GM23338 (cell line): Measurements from ENCODE around the gene YAP1. TPM values are rescaled to one million over a fixed set of nuclear protein-coding genes. Genes with fewer than 3 reads are reported as not detected.

Experiments used
- ATAC-seq: fragments of 200-7000 bp; cut with Tn5 transposase; 3 replicates; pipeline ENCODE4 v1.9.1; 2020
- DNase-seq: peaks from one replicate; pipeline ENCODE4 v3.0.0-alpha.2; 2015; ENCODE audit warnings: low spot score
- H2AFZ ChIP-seq: fragments of 200-600 bp; sonication (generic); 2 replicates; pipeline ENCODE4 v1.8.0; 2016; ENCODE audit warnings: antibody characterized with exemption, mild to moderate bottlenecking, moderate library complexity
- H3F3A ChIP-seq: fragments of 200-600 bp; sonication (generic); replicated peaks from 2 replicates; pipeline ENCODE4 v1.8.0; 2017; ENCODE audit warnings: antibody characterized with exemption, mixed run types, low read depth
- H3K27ac ChIP-seq: fragments of 200-600 bp; sonication (generic); 2 replicates; pipeline ENCODE4 v1.6.1; 2016; ENCODE audit warnings: low read depth
- H3K27me3 ChIP-seq: fragments of 200-600 bp; sonication (generic); 2 replicates; pipeline ENCODE4 v1.8.0; 2016; ENCODE audit warnings: mild to moderate bottlenecking, mixed run types, moderate library complexity; ENCODE audit not compliant: insufficient read depth
- H3K36me3 ChIP-seq: fragments of 200-600 bp; sonication (generic); 2 replicates; pipeline ENCODE4 v1.8.0; 2016; ENCODE audit warnings: mild to moderate bottlenecking; ENCODE audit not compliant: insufficient read depth
- H3K4me1 ChIP-seq: fragments of 200-600 bp; sonication (generic); 2 replicates; pipeline ENCODE4 v1.8.0; 2016; ENCODE audit warnings: mild to moderate bottlenecking, moderate library complexity; ENCODE audit not compliant: insufficient read depth
- H3K4me2 ChIP-seq: fragments of 200-600 bp; sonication (generic); 2 replicates; pipeline ENCODE4 v1.7.1; 2017; ENCODE audit warnings: mixed run types
- H3K4me3 ChIP-seq: fragments of 200-600 bp; sonication (generic); 2 replicates; pipeline ENCODE4 v1.6.1; 2016; ENCODE audit warnings: mixed run types
- H3K79me2 ChIP-seq: fragments of 200-600 bp; sonication (generic); replicated peaks from 2 replicates; pipeline ENCODE4 v1.8.0; 2017; ENCODE audit warnings: mild to moderate bottlenecking; ENCODE audit not compliant: insufficient read depth
- H3K9me2 ChIP-seq: fragments of 200-600 bp; sonication (generic); 2 replicates; pipeline ENCODE4 v1.8.0; 2017; ENCODE audit not compliant: insufficient read depth
- H4K20me1 ChIP-seq: fragments of 200-600 bp; sonication (generic); replicated peaks from 2 replicates; pipeline ENCODE4 v1.8.0; 2017; ENCODE audit warnings: mild to moderate bottlenecking; ENCODE audit not compliant: insufficient read depth
- H3K27ac Mint-ChIP-seq: 2 replicates; pipeline ENCODE4 v1.8.0; 2020; ENCODE audit warnings: inconsistent platforms, mild to moderate bottlenecking, moderate library complexity, mixed read lengths
- H3K27me3 Mint-ChIP-seq: 3 replicates; pipeline ENCODE4 v1.8.0; 2022; ENCODE audit warnings: low read depth, mild to moderate bottlenecking, moderate library complexity, mixed read lengths, inconsistent platforms; ENCODE audit not compliant: insufficient read depth, poor library complexity
- H3K36me3 Mint-ChIP-seq: 3 replicates; pipeline ENCODE4 v1.8.0; 2021; ENCODE audit warnings: low read depth, mild to moderate bottlenecking, inconsistent platforms, moderate library complexity, mixed read lengths
- H3K4me1 Mint-ChIP-seq: 3 replicates; pipeline ENCODE4 v1.8.0; 2020; ENCODE audit warnings: mild to moderate bottlenecking, inconsistent platforms, mixed read lengths
- H3K4me3 Mint-ChIP-seq: 3 replicates; pipeline ENCODE4 v1.8.0; 2021; ENCODE audit warnings: moderate library complexity, mild to moderate bottlenecking, inconsistent platforms, mixed read lengths
- H3K9me3 Mint-ChIP-seq: 3 replicates; pipeline ENCODE4 v1.8.0; 2020; ENCODE audit warnings: moderate library complexity, mild to moderate bottlenecking, inconsistent platforms, mixed read lengths
- CTCF ChIP-seq, 2 experiments: fragments of 200-600 bp in 1 of 2; sonication (generic) in 1 of 2; conservative IDR thresholded peaks; 2 replicates each; pipeline versions ENCODE4 v1.5.1 to v1.6.1; 2016 to 2017; ENCODE audit warnings: antibody characterized with exemption in 2 of 2, low read depth in 2 of 2, mild to moderate bottlenecking in 2 of 2, moderate library complexity in 1 of 2
- EZH2phosphoT487 ChIP-seq: fragments of 200-600 bp; sonication (generic); IDR thresholded peaks from one replicate; pipeline ENCODE4 v1.8.1; 2018; ENCODE audit warnings: antibody characterized with exemption; ENCODE audit not compliant: unreplicated experiment
- JUNB ChIP-seq: IDR thresholded peaks from one replicate; pipeline ENCODE4 v1.6.1; 2016; ENCODE audit warnings: antibody characterized with exemption; ENCODE audit not compliant: unreplicated experiment
- REST ChIP-seq: IDR thresholded peaks from one replicate; pipeline ENCODE4 v1.6.1; 2018; ENCODE audit warnings: antibody characterized with exemption; ENCODE audit not compliant: unreplicated experiment
- ZNF331 ChIP-seq: fragments of 250-450 bp; sonication (Bioruptor Pico); IDR thresholded peaks from 2 replicates; pipeline ENCODE4 v1.5.0; 2020; ENCODE audit warnings: low read depth, mild to moderate bottlenecking, moderate library complexity
- polyA plus RNA-seq: library from polyadenylated mRNA; unstranded; fragments of >200 nt; fragmentation: Nextera tagmentation; extraction: Ambion mirVana; gene quantifications from 2 replicates; pipeline ENCODE4 v1.2.1, GENCODE V29; 2016
- total RNA-seq: library from RNA; depleted of rRNA; stranded (reverse); fragments of >200 nt; shearing (Covaris generic); gene quantifications from 2 replicates; pipeline ENCODE4 v1.2.3, GENCODE V29; 2014

YAP1 gene
- total and polyA plus RNA-seq, 2 experiments from 2014 or later: 17.2 to 155 TPM

GRCh38 chr11:102144357-102145355 is 34.4 kb downstream of the YAP1 start:
- peaks cover 100% of the 10 kb centered on the region for H3K79me2 ChIP-seq

GRCh38 chr11:102147015-102147414 is 36.8 kb downstream of the YAP1 start:
- peaks cover 100% of the 10 kb centered on the region for H3K79me2 ChIP-seq
- Mint-ChIP-seq H3K4me1 (peaks cover 18% of the 10 kb centered on the region), H3K4me3 (no peak overlapping the region), H3K27ac (no peak overlapping the region), H3K27me3 (no peaks in the 10 kb centered on the region), H3K36me3 (0 out of 3 replicates have a peak, but pooled peaks cover 3% of the 10 kb centered on the region), H3K9me3 (no peaks in the 10 kb centered on the region)
- no peak overlapping the region for H3K27ac ChIP-seq
- no peak overlapping the region for H3K4me2 ChIP-seq
- no peak overlapping the region for H3K4me3 ChIP-seq
- H3K4me1 ChIP-seq: peaks cover 7% of the 10 kb centered on the region
- H4K20me1 ChIP-seq: 0 out of 2 replicates have a peak, but pooled peaks cover 4% of the 10 kb centered on the region
- DNase-seq (no peak), ATAC-seq (no peak)
- H3F3A ChIP-seq: no peaks in the 10 kb centered on the region
- H3K27me3 ChIP-seq: no peaks in the 10 kb centered on the region
- H3K9me2 ChIP-seq: no peaks in the 10 kb centered on the region
- no peak overlapping the region for H2AFZ ChIP-seq
- H3K36me3 ChIP-seq: no peaks in the 10 kb centered on the region
- TF ChIP-seq CTCF (conservative IDR thresholded peaks at IDR 0.05; ENCODE audit: low read depth in 2 of 2) (no peak), JUNB (no peak), EZH2phosphoT487 (no peak)

More at GRCh38 chr11:102144357-102145355, 34.4 kb downstream of the YAP1 start:
- 0 out of 2 replicates have a peak, but pooled peaks cover 4% of the 10 kb centered on the region for H4K20me1 ChIP-seq
- H3F3A ChIP-seq: no peaks in the 10 kb centered on the region
- Mint-ChIP-seq H3K4me3 (no peak overlapping the region), H3K4me1 (peaks cover 30% of the 10 kb centered on the region), H3K9me3 (no peaks in the 10 kb centered on the region), H3K27ac (no peak overlapping the region), H3K27me3 (no peaks in the 10 kb centered on the region), H3K36me3 (0 out of 3 replicates have a peak, but pooled peaks cover 3% of the 10 kb centered on the region)
- no peak overlapping the region for H3K4me3 ChIP-seq
- no peak overlapping the region for H2AFZ ChIP-seq
- TF ChIP-seq REST: no peak
- TF ChIP-seq JUNB: no peak
- TF ChIP-seq ZNF331: no peak
- H3K9me2 ChIP-seq: no peaks in the 10 kb centered on the region
- H3K4me2 ChIP-seq: no peak overlapping the region
- H3K27ac ChIP-seq: no peak overlapping the region
- no peaks in the 10 kb centered on the region for H3K36me3 ChIP-seq
- ATAC-seq: no peak
- H3K27me3 ChIP-seq: no peaks in the 10 kb centered on the region
- DNase-seq: no peak
- peaks cover 7% of the 10 kb centered on the region for H3K4me1 ChIP-seq
